Adipocyte (in vitro differentiated cells): ENCODE results near the gene TEAD1.
A peak's percentile ranks its signal among the peaks of the same experiment; 100 is the strongest.

ENCODE experiments used
- DNase-seq: peaks from one replicate; pipeline ENCODE4 v3.0.0-alpha.2; 2015; ENCODE audit warnings: low read depth
- H3K27me3 ChIP-seq: replicated peaks from 2 replicates; pipeline ENCODE4 v1.7.0; 2013; ENCODE audit warnings: mild to moderate bottlenecking, low read length, moderate library complexity; ENCODE audit not compliant: control insufficient read depth, insufficient read depth
- H3K36me3 ChIP-seq: 2 replicates; pipeline ENCODE4 v1.7.0; 2013; ENCODE audit warnings: low read length, mild to moderate bottlenecking, moderate library complexity; ENCODE audit not compliant: control insufficient read depth, insufficient read depth, severe bottlenecking
- H3K4me1 ChIP-seq: 2 replicates; pipeline ENCODE4 v1.7.0; 2013; ENCODE audit warnings: mild to moderate bottlenecking, low read length, moderate library complexity; ENCODE audit not compliant: control insufficient read depth, insufficient read depth
- H3K4me3 ChIP-seq: 2 replicates; pipeline ENCODE4 v1.7.0; 2013; ENCODE audit warnings: mild to moderate bottlenecking, low read length, moderate library complexity
- H3K9ac ChIP-seq: 2 replicates; pipeline ENCODE4 v1.7.0; 2013; ENCODE audit warnings: mild to moderate bottlenecking, low read length, moderate library complexity
- H3K9me3 ChIP-seq: 2 replicates; pipeline ENCODE4 v1.7.0; 2013; ENCODE audit warnings: mild to moderate bottlenecking, low read length, moderate library complexity; ENCODE audit not compliant: control insufficient read depth

TEAD1 gene

DNA sequence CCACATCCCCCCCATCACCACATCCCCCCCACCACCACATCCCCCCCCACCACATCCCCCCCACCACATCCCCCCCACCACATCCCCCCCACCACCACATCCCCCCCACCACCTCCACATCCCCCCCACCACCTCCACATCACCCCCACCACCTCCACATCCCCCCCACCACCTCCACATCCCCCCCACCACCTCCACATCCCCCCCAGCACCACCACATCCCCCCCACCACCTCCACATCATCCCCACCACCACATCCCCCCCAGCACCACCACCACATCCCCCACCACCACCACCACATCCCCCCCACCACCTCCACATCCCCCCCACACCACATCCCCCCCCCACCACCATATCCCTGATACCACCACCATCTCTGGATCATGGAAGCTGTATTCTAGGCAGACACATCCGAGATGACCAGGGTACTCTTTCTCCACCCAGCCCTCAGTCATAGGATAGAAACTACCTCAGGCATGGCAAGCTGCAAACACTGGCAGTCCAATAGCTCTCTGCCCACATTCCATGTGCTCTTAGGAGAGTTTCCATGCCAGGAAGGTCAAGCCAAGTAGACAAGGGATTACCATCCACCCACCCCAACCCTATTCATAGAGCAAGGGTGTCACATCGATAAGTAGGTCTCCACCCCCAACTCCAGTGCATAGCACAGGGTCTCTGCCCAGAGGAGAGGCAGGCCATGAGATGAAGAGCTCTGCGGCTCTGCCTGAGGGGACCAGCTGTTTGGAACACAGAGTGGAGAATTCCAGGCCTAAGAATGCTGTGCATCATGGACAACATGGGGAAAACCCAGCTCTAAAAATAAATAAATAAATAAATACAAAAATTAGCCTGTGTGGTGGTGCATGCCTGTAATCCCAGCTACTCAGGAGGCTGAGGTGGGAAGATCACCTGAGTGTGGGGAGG lies 33.0 kb upstream of the TEAD1 start:
- Histone ChIP-seq H3K4me1 (no peaks in the 10 kb centered on the region), H3K36me3 (no peaks in the 10 kb centered on the region), H3K9ac (no peak overlapping the region), H3K9me3 (no peaks in the 10 kb centered on the region), H3K27me3 (no peaks in the 10 kb centered on the region), H3K4me3 (no peak overlapping the region)
- DNase-seq: no peak

- peak; percentile 25 for DNase-seq
- H3K36me3 ChIP-seq: no peaks in the 10 kb centered on the region
- H3K27me3 ChIP-seq: no peaks in the 10 kb centered on the region
- H3K4me1 ChIP-seq: no peaks in the 10 kb centered on the region
- no peak overlapping the region for H3K4me3 ChIP-seq
- no peak overlapping the region for H3K9ac ChIP-seq
- no peaks in the 10 kb centered on the region for H3K9me3 ChIP-seq
These were observed 32.2 kb upstream of the TEAD1 start for GRCh38 chr11:12642040-12642439.

DNA sequence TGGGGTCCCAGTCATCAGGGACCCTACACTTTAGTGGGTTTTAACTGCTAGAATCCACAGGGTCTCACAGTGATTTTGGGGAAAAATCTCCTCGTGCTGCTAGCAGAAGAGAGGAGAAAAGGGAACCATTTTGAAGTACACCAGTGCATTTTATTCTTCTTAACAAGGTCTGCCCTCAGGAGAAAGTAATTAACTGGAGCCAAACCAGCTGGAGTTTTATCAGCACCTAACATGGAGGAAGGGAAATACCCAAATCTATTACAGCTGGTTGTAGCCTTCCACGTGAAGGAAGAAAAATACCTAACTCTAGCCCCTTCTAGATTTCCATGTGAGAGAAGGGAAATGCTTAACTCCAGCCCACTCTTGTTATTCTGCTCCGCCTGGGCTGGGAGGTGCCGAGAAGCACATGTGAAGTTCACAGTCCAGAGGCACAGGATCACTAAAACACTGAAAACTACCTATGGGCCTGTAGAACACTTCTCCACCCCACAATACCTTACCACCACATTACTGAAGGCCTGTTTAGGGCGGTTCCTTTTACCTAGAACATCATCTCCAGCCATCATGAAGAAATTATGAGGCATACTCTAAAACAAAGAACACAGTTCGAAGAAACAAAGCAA lies 31.3 kb upstream of the TEAD1 start:
- Histone ChIP-seq H3K4me3 (no peak overlapping the region), H3K4me1 (no peaks in the 10 kb centered on the region), H3K9ac (no peak overlapping the region), H3K36me3 (no peaks in the 10 kb centered on the region), H3K9me3 (no peaks in the 10 kb centered on the region), H3K27me3 (no peaks in the 10 kb centered on the region)
- DNase-seq: peak; percentile 11

DNA sequence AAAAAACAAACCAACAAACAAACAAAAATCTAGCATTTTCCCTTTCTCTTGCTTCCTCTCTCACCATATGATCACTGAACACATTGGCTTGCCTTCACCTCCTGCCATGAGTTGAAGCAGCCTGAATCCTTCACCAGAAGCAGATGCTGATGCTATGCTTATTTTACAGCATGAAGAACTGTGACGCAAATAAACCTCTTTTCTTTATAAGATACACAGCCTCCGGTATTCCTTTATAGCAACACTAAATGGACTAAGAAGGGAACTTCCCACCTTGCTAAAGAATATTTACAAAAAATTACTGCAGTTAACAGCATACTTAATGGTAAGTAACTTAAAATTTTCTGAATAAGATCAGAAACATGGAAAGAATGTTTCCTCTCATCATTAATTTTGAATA lies 27.7 kb upstream of the TEAD1 start:
- Histone ChIP-seq H3K4me3 (no peak overlapping the region), H3K36me3 (no peaks in the 10 kb centered on the region), H3K4me1 (no peaks in the 10 kb centered on the region), H3K27me3 (no peaks in the 10 kb centered on the region), H3K9ac (no peak overlapping the region), H3K9me3 (no peaks in the 10 kb centered on the region)
- no peak for DNase-seq

DNA sequence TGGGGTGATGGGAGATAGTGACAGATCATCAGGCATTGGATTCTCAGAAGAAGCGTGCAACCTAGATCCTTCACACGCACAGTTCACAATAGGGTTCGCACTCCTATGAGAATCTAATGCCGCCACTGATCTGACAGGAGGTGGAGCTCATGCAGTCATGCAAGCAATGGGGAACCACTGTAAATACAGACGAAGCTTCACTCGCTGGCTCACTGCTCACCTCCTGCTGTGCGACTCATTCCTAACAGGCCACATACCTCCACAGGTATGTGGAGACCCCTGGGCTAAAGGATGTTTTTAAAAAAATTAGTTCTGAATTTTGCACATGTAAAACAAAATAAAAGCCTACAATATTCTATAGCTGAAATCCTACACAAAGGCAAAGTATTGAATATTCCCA lies 20.5 kb upstream of the TEAD1 start:
- no peak for DNase-seq
- peaks cover 15% of the 10 kb centered on the region for H3K9me3 ChIP-seq

DNA sequence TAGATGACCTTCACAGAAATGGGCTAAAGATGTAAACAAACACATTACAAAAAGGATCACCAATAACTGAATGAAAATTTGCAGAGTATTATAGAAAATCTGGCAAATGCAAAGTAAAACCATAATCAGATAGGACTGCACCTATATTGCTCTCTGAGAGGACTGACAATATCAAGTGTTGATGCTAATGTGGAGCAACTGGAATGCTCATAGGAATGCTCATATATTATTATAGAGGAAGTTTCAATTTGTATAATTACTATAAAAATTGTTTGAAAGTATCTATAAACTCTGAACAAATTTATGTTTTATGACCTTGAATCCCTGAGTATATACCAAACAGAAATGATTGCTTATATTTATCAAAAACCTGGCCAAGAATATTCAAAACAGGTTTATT lies 18.4 kb upstream of the TEAD1 start:
- H3K27me3 ChIP-seq: no peaks in the 10 kb centered on the region
- no peak overlapping the region for H3K9ac ChIP-seq
- no peak overlapping the region for H3K4me3 ChIP-seq
- DNase-seq: no peak
- no peaks in the 10 kb centered on the region for H3K36me3 ChIP-seq
- H3K4me1 ChIP-seq: no peaks in the 10 kb centered on the region
- peaks cover 15% of the 10 kb centered on the region for H3K9me3 ChIP-seq

More for the DNA sequence above, 20.5 kb upstream of the TEAD1 start:
- H3K9ac ChIP-seq: no peak overlapping the region
- no peaks in the 10 kb centered on the region for H3K27me3 ChIP-seq
- no peak overlapping the region for H3K4me3 ChIP-seq
- H3K4me1 ChIP-seq: no peaks in the 10 kb centered on the region
- no peaks in the 10 kb centered on the region for H3K36me3 ChIP-seq

DNA sequence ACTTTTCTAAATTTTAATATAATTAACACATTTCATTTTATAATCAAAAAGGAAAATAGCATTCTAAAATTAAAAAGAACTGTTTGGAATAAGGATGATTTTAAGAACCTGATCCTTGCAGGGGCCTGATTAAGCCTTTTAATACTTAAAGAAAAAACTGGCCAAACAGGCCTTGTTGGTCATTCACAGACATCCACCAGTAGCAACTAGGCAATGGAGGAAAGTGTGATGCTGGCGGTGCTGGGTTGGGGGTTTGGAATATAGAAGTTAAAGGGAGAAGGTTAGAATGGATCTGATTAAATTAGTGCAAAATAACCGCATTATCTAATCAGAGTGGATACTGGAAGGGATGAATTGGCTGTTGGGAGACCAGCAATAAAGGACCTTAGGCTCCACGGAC lies 16.9 kb upstream of the TEAD1 start:
- no peak for DNase-seq
- Histone ChIP-seq H3K9me3 (peaks cover 15% of the 10 kb centered on the region), H3K27me3 (no peaks in the 10 kb centered on the region), H3K9ac (no peak overlapping the region), H3K4me1 (no peaks in the 10 kb centered on the region), H3K4me3 (no peak overlapping the region), H3K36me3 (no peaks in the 10 kb centered on the region)

GRCh38 chr11:12657981-12658380 lies 16.2 kb upstream of the TEAD1 start:
- Histone ChIP-seq H3K27me3 (no peaks in the 10 kb centered on the region), H3K36me3 (no peaks in the 10 kb centered on the region), H3K9ac (no peak overlapping the region), H3K4me1 (no peaks in the 10 kb centered on the region), H3K4me3 (no peak overlapping the region), H3K9me3 (peaks cover 15% of the 10 kb centered on the region)
- no peak for DNase-seq

DNA sequence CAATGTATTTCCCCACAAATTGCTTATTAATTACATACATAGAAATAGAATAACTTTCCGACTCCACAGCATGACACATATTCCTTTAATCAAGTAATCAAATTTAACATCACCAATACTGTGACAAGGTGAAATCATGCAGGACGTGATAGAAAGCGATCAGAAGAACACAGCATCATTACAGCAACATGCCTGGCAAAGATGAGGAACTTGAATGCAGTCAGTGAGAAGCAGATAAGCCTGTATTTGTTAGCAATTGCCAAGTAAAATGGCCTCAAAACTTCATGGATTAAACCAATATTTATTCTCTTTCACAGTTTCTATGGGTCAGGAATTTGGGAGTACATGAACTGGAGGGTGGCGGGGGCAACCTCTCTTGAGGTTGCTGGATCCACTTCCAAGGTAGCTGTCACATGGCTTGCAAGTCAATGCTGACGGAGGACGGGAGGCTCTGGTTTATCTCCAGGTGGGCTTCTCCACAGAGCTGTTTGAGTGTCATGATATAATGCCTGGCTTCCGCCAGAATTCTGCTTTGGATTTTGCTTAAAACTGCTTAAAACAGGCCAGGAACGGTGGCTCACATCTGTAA lies 12.0 kb upstream of the TEAD1 start:
- no peak overlapping the region for H3K9ac ChIP-seq
- peaks cover 3% of the 10 kb centered on the region for H3K9me3 ChIP-seq
- no peaks in the 10 kb centered on the region for H3K36me3 ChIP-seq
- H3K4me3 ChIP-seq: no peak overlapping the region
- no peak for DNase-seq
- H3K27me3 ChIP-seq: no peaks in the 10 kb centered on the region
- H3K4me1 ChIP-seq: no peaks in the 10 kb centered on the region

DNA sequence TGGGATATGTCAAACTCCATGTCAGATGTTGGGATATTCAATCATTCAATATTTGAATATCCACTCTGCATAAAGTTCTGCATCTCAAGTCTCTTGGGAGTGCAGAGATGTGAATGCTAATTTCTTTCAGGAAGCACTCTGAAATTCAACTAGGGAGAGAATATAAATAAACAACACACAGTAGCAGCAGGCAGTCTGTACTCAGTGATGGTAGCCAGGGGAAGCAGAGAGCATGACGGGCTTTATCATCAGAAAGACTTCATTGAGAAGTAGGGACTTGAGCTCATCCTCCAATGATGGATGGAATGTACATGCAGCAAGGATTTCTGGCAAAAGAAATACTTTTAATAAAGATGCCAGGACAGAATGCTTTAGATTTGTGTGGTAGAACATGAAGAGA lies 9.8 kb upstream of the TEAD1 start:
- DNase-seq: peak; percentile 19
- Histone ChIP-seq H3K9ac (no peak overlapping the region), H3K9me3 (no peaks in the 10 kb centered on the region), H3K27me3 (no peaks in the 10 kb centered on the region), H3K4me1 (no peaks in the 10 kb centered on the region), H3K4me3 (no peak overlapping the region), H3K36me3 (no peaks in the 10 kb centered on the region)

- Histone ChIP-seq H3K4me1 (no peaks in the 10 kb centered on the region), H3K36me3 (no peaks in the 10 kb centered on the region), H3K27me3 (no peaks in the 10 kb centered on the region), H3K9me3 (no peaks in the 10 kb centered on the region), H3K4me3 (no peak overlapping the region), H3K9ac (no peak overlapping the region)
- DNase-seq: no peak
These were observed 7.3 kb upstream of the TEAD1 start for GRCh38 chr11:12666915-12667314.
